Stimulated activated CD8-positive, alpha-beta memory T cell treated with anti-CD3 and anti-CD28 coated beads, Interleukin-4, amount 100 ng/mL, for 1 hour (primary cell): ENCODE measurements around the gene SLCO4A1.
A peak's percentile ranks its signal among the peaks of the same experiment; 100 is the strongest.

Experiments used
- DNase-seq, 2 donors: peaks; one replicate each; pipeline ENCODE4 v3.0.0-alpha.2; 2020; ENCODE audit warnings: low read depth in 2 of 2, low spot score in 1 of 2

SLCO4A1 gene

GRCh38 chr20:62651285-62652021 lies 9.2 kb downstream of the SLCO4A1 start:
- peak; percentile 60 to 67 for DNase-seq

- peak; percentile 24 to 26 for DNase-seq
Measured at GRCh38 chr20:62652041-62652893, 10.0 kb downstream of the SLCO4A1 start.

- DNase-seq: no peak
Measured at GRCh38 chr20:62652894-62653305, 10.6 kb downstream of the SLCO4A1 start.

GRCh38 chr20:62653373-62653772 lies 11.1 kb downstream of the SLCO4A1 start:
- no peak for DNase-seq

- no peak for DNase-seq
Measured at GRCh38 chr20:62653951-62654685, 11.8 kb downstream of the SLCO4A1 start.

GRCh38 chr20:62655282-62656196 lies 13.2 kb downstream of the SLCO4A1 start:
- DNase-seq: no peak

- no peak for DNase-seq
Measured at GRCh38 chr20:62656197-62656918, 14.1 kb downstream of the SLCO4A1 start.

GRCh38 chr20:62656919-62657588 lies 14.8 kb downstream of the SLCO4A1 start:
- no peak for DNase-seq

- DNase-seq: no peak
Measured at GRCh38 chr20:62657589-62657942, 15.3 kb downstream of the SLCO4A1 start.

- no peak for DNase-seq
Measured at GRCh38 chr20:62657956-62658355, 15.7 kb downstream of the SLCO4A1 start.

GRCh38 chr20:62658593-62659178 lies 16.4 kb downstream of the SLCO4A1 start:
- DNase-seq: no peak

GRCh38 chr20:62659488-62660239 lies 17.4 kb downstream of the SLCO4A1 start:
- DNase-seq: no peak

GRCh38 chr20:62660240-62660615 lies 17.9 kb downstream of the SLCO4A1 start:
- no peak for DNase-seq

GRCh38 chr20:62660768-62661167 lies 18.5 kb downstream of the SLCO4A1 start:
- no peak for DNase-seq

GRCh38 chr20:62661647-62662046 lies 19.3 kb downstream of the SLCO4A1 start:
- no peak for DNase-seq

- DNase-seq: no peak
Measured at GRCh38 chr20:62662422-62662821, 20.1 kb downstream of the SLCO4A1 start.

- no peak for DNase-seq
Measured at GRCh38 chr20:62663145-62664018, 21.1 kb downstream of the SLCO4A1 start.
